Activated CD4-positive, alpha-beta memory T cell treated with anti-CD3 and anti-CD28 coated beads for 36 hours (primary cell): ENCODE measurements around the gene ST8SIA6. TPM values are rescaled to one million over a fixed set of nuclear protein-coding genes. Genes with fewer than 3 reads are reported as not detected.

ENCODE experiments used
- CTCF ChIA-PET: fragments of 350-600 bp; sonication (Branson Sonifier 250); formaldehyde crosslinking; loops from one replicate; lab custom pipeline; 2021; ENCODE audit warnings: antibody characterized with exemption, inconsistent platforms; lab: Charles Lee
- POLR2A ChIA-PET: fragments of 350-600 bp; sonication (Branson Sonifier 250); formaldehyde crosslinking; loops from one replicate; lab custom pipeline; 2021; ENCODE audit warnings: antibody characterized with exemption; lab: Charles Lee
- DNase-seq: peaks from one replicate; pipeline ENCODE4 v3.0.0-alpha.2; 2020
- H3K27ac Mint-ChIP-seq: one replicate; pipeline ENCODE4 v1.8.0; 2021; ENCODE audit warnings: mixed read lengths
- H3K27me3 Mint-ChIP-seq: one replicate; pipeline ENCODE4 v1.8.0; 2021; ENCODE audit warnings: mixed read lengths
- H3K36me3 Mint-ChIP-seq: one replicate; pipeline ENCODE4 v1.8.0; 2021; ENCODE audit warnings: mixed read lengths
- H3K4me1 Mint-ChIP-seq: one replicate; pipeline ENCODE4 v1.8.0; 2021; ENCODE audit warnings: low read depth, mixed read lengths
- H3K4me3 Mint-ChIP-seq: one replicate; pipeline ENCODE4 v1.8.0; 2021; ENCODE audit warnings: mild to moderate bottlenecking, mixed read lengths
- H3K9me3 Mint-ChIP-seq: one replicate; pipeline ENCODE4 v1.8.0; 2021; ENCODE audit warnings: mixed read lengths
- intact Hi-C: fragments of 100-400 bp; cut with micrococcal nuclease; formaldehyde crosslinking; loops from one replicate; pipeline ENCODE4 v1.15.1; 2023
- total RNA-seq, 2 experiments: library from RNA; stranded (reverse); gene quantifications; one replicate each; pipeline ENCODE4 v1.2.3, GENCODE V29; 2021

Gene ST8SIA6
- total RNA-seq, 2 experiments from 2014 or later = 0.38 TPM; not detected in 1

DNA sequence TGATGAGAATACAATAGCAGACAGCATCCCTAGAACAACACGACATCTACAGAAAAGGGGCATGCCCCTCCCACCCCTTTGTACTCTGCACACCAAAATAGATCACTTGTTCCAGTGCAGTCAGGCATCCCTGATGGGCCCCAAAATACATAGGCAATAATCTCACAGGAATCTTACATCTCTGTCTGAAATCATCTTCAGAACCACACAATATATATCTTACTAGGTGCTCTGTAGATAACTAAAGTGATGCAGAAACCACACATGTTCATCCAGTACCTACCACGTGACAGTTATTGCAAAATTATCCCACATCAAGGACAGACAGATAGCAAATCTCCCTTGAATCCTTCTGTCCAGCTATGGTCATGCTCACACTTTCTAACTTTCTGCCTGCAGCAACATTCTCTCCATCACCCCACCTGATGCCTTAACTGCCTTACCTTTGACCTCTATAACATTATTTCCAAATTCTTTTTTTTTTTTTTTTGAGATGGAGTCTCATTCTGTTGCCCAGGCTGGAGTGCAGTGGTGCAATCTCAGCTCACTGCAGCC lies 30.7 kb downstream of the ST8SIA6 start:
- H3K27ac Mint-ChIP-seq = no peak overlapping the region
- ChIA-PET CTCF (interaction anchor here (0.6 kb wide), 1 partner anchor 106 kb away, joined by 3 read pairs; no protein-coding TSS in a partner anchor), POLR2A (no interaction called here)
- no peaks in the 10 kb centered on the region for H3K36me3 Mint-ChIP-seq
- H3K4me3 Mint-ChIP-seq = no peak overlapping the region
- DNase-seq = no peak
- peaks cover 51% of the 10 kb centered on the region for H3K4me1 Mint-ChIP-seq
- H3K9me3 Mint-ChIP-seq = no peaks in the 10 kb centered on the region
- intact Hi-C loops = loop anchor here (10.0 kb wide), 1 partner anchor 1231 kb away; the partner anchor contains the start of genes ARL5B and NSUN6
- no peaks in the 10 kb centered on the region for H3K27me3 Mint-ChIP-seq

DNA sequence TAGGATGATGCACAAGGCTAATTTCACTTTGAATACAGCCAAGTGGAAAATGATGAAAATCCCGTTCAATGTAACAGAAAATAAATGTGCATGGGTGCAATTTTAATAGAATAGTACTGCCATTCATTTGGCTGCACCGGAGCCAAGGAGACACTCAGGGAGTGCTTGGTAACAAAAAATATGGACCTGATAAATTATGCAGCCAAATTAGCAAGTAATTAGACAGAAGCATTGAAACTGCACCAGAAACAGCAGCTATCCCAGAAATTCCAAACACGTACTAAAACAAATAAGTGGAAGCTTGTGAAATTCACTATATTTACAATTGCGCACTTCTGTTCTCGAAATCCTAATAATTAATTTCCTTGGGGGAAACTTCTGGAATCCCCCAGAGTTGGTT lies 31.5 kb downstream of the ST8SIA6 start:
- Mint-ChIP-seq H3K9me3 (no peaks in the 10 kb centered on the region), H3K4me1 (peaks cover 44% of the 10 kb centered on the region), H3K27ac (no peak overlapping the region), H3K27me3 (no peaks in the 10 kb centered on the region), H3K36me3 (no peaks in the 10 kb centered on the region), H3K4me3 (no peak overlapping the region)
- DNase-seq = no peak
- intact Hi-C loops = loop anchor here (10.0 kb wide), 1 partner anchor 1232 kb away; the partner anchor contains the start of genes ARL5B and NSUN6
- CTCF ChIA-PET = no interaction called here
- POLR2A ChIA-PET = no interaction called here

- no peak overlapping the region for H3K27ac Mint-ChIP-seq
- intact Hi-C loops = no loop called here
- no peaks in the 10 kb centered on the region for H3K9me3 Mint-ChIP-seq
- ChIA-PET CTCF (interaction anchor here (1.3 kb wide), 1 partner anchor 42 kb away, joined by 3 read pairs; no protein-coding TSS in a partner anchor), POLR2A (no interaction called here)
- no peaks in the 10 kb centered on the region for H3K27me3 Mint-ChIP-seq
- H3K4me1 Mint-ChIP-seq = peaks cover 2% of the 10 kb centered on the region
- no peak overlapping the region for H3K4me3 Mint-ChIP-seq
- no peak for DNase-seq
- H3K36me3 Mint-ChIP-seq = no peaks in the 10 kb centered on the region
Measured at GRCh38 chr10:17418249-17418648, 36.1 kb downstream of the ST8SIA6 start.

- Mint-ChIP-seq H3K4me3 (no peak overlapping the region), H3K36me3 (no peaks in the 10 kb centered on the region), H3K4me1 (no peaks in the 10 kb centered on the region), H3K27me3 (no peaks in the 10 kb centered on the region), H3K27ac (no peak overlapping the region), H3K9me3 (no peaks in the 10 kb centered on the region)
- intact Hi-C loops = no loop called here
- POLR2A ChIA-PET = no interaction called here
- CTCF ChIA-PET = interaction anchor here (0.6 kb wide), 1 partner anchor 42 kb away, joined by 3 read pairs; no protein-coding TSS in a partner anchor
- DNase-seq = no peak
Measured at GRCh38 chr10:17416442-17417211, 37.8 kb downstream of the ST8SIA6 start.

DNA sequence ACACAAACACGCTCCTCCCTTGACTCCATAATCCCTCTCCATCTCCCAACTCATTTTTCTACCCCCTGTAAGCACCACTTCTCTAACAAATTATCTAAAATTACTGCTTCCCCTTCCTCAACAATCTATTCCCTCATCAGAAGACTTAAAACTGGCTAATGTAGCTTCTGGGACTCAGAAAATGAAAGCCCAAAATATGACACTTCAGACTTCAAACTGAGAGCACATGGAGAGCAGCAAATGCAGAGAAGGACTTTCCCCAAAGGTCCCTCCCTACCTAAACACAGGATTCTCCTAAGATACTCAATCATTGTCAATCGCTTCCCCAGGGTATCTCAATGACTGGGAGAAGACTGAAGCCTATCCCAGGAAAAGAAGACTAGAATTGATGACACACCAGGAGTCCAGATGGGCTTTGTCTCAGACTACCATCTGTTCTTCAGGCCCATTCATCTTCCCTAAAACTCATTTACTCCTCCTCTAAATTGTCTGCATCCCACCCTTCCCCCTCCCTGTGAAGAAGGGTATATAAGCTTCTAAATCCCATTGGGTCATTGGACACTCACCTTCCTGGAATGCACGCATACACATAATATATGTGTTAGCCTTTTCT lies 39.2 kb downstream of the ST8SIA6 start:
- POLR2A ChIA-PET = no interaction called here
- CTCF ChIA-PET = no interaction called here
- Mint-ChIP-seq H3K9me3 (no peaks in the 10 kb centered on the region), H3K27ac (no peak overlapping the region), H3K27me3 (no peaks in the 10 kb centered on the region), H3K4me3 (no peak overlapping the region), H3K4me1 (peaks cover 4% of the 10 kb centered on the region), H3K36me3 (no peaks in the 10 kb centered on the region)
- intact Hi-C loops = no loop called here
- no peak for DNase-seq

DNA sequence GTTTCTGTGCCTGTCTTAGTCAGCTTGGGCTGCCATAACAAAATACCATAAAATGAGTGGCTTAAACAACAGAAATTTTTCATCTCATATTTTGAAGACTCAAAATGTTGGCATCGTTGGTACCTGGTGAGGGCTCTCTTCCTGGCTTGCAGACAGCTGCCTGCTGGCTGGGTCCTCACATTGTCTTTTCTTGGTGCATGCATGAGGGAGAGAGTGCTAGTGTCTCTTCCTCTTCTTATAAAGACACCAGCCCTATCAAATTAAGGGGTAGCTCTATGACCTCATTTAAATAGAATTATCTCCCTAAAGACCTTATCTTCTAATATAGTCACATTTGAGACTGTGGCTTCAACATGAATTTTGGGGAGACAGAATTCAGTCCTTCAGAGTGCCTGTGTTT lies 39.9 kb downstream of the ST8SIA6 start:
- Mint-ChIP-seq H3K36me3 (no peaks in the 10 kb centered on the region), H3K27me3 (no peaks in the 10 kb centered on the region), H3K9me3 (no peaks in the 10 kb centered on the region), H3K4me3 (no peak overlapping the region), H3K27ac (no peak overlapping the region), H3K4me1 (peaks cover 10% of the 10 kb centered on the region)
- intact Hi-C loops = no loop called here
- ChIA-PET POLR2A (no interaction called here), CTCF (no interaction called here)
- no peak for DNase-seq

DNA sequence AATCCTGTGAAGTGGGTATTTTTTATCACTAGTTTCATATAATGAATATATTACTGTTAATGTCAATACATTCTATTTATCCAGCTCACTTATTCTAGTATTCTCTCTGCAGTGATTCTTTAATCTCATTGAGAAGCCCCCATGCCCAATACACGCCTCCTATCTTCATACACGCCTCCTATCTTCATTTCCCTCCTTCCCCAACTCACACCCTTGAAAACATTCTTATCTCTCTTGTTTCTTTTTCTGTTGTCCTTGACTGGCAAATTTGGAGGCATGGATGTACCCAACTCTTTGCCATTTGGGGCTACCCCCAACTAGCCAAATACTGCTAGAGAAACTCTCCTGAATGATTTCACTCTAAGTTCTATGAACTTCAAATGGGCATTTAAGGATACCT lies 40.5 kb downstream of the ST8SIA6 start:
- POLR2A ChIA-PET = no interaction called here

DNA sequence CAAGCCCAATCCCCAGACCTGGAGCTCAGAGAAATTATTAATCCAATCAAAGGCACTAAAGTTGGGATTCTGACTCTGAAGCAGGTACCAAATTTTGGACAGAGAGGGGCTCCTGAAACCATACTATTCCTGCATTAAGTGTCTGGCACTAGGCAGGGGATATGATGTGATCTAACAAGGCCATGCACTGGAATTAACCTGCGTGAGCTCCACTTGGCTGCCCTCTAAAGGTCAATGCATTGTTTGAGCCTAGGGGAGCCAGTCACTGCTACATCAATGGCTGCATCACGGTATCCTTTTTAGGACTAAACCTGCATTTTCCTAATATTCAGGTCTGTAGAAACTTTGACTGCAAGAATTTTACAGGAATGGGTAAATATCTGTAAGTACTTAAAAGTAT lies 42.1 kb downstream of the ST8SIA6 start:
- no peaks in the 10 kb centered on the region for H3K9me3 Mint-ChIP-seq
- CTCF ChIA-PET = interaction anchor here (1.9 kb wide), 1 partner anchor 17 kb away, joined by 4 read pairs; no protein-coding TSS in a partner anchor
- no peak for DNase-seq
- POLR2A ChIA-PET = no interaction called here
- H3K27me3 Mint-ChIP-seq = no peaks in the 10 kb centered on the region
- intact Hi-C loops = no loop called here
- H3K36me3 Mint-ChIP-seq = no peaks in the 10 kb centered on the region
- H3K4me1 Mint-ChIP-seq = peaks cover 14% of the 10 kb centered on the region
- no peak overlapping the region for H3K27ac Mint-ChIP-seq
- H3K4me3 Mint-ChIP-seq = no peak overlapping the region

More for the DNA sequence above, 40.5 kb downstream of the ST8SIA6 start:
- Mint-ChIP-seq H3K4me1 (peaks cover 14% of the 10 kb centered on the region), H3K4me3 (no peak overlapping the region), H3K27ac (no peak overlapping the region), H3K27me3 (no peaks in the 10 kb centered on the region), H3K9me3 (no peaks in the 10 kb centered on the region), H3K36me3 (no peaks in the 10 kb centered on the region)
- DNase-seq = no peak
- CTCF ChIA-PET = no interaction called here
- intact Hi-C loops = no loop called here

DNA sequence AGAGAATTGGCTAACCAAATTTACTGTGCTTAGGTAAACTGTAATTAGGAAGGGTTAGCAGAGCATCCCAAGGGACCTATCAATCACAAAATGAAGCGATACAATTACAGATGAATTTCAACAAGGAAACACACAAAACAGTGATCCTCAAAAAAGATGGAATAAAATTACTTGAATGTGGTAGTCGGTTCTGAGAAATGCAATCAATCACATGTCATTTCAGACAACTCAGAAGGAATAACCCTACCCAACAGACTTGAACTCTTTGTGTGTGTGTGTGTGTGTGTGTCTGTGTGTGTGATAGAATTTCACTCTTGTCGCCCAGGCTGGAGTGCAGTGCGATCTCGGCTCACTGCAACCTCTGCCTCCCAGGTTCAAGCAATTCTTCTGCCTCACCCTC lies 43.5 kb downstream of the ST8SIA6 start:
- Mint-ChIP-seq H3K27me3 (no peaks in the 10 kb centered on the region), H3K4me3 (no peak overlapping the region), H3K4me1 (peaks cover 14% of the 10 kb centered on the region), H3K27ac (no peak overlapping the region), H3K9me3 (no peaks in the 10 kb centered on the region), H3K36me3 (no peaks in the 10 kb centered on the region)
- no peak for DNase-seq
- CTCF ChIA-PET = interaction anchor here (1.9 kb wide), 1 partner anchor 18 kb away, joined by 4 read pairs; no protein-coding TSS in a partner anchor
- intact Hi-C loops = no loop called here
- POLR2A ChIA-PET = no interaction called here

DNA sequence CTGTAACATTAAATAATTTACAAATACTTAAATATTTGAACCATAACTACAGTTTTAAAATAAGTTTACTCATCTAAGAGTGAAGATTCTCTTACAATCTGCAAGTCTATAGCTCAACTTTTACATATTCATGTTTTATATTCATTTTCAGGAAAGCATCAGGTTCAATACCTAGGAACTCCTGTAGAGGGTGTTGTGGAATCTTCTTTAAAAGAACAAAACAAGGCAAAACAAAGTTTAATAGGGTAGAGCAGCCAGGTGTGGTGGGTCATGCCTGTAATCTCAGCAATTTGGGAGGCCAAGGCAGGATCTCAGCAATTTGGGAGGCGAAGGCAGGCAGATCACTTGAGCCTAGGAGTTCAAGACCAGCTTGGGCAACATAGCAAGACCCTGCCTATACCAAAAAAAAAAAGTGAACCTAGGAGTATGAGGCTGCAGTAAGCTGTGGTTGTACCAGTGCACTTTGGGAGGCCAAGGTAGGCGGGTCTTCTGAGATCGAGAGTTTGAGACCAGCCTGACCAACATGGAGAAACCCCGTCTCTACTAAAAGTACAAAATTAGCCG lies 45.1 kb downstream of the ST8SIA6 start:
- POLR2A ChIA-PET = no interaction called here
- H3K4me3 Mint-ChIP-seq = no peak overlapping the region

DNA sequence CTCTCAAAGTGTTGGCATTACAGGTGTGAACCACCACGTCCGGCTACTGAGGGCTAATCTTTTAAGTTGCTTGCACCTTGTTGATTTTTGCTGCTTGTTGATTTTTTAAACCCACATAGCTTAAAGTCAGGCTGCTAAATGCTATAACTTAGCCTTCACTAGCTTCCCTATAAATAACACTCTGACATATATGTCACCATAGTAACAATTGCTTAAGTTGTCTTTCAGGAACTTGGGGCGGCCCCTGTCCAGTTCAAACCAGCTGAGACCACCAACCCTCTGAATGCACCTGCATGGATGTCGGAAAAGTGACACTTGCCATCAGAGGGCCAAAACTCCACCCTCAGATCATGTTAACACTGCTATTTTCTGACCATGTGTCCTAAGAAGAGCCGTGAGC lies 47.3 kb downstream of the ST8SIA6 start:
- DNase-seq = no peak
- POLR2A ChIA-PET = no interaction called here
- Mint-ChIP-seq H3K27me3 (no peaks in the 10 kb centered on the region), H3K36me3 (no peaks in the 10 kb centered on the region), H3K4me1 (peaks cover 14% of the 10 kb centered on the region), H3K4me3 (no peak overlapping the region), H3K9me3 (no peaks in the 10 kb centered on the region), H3K27ac (no peak overlapping the region)
- intact Hi-C loops = no loop called here
- CTCF ChIA-PET = interaction anchor here (0.5 to 1.1 kb wide), 2 partner anchors 23 to 331 kb away, joined by 3 to 5 read pairs; no protein-coding TSS in a partner anchor

More for the DNA sequence above, 45.1 kb downstream of the ST8SIA6 start:
- Mint-ChIP-seq H3K27me3 (no peaks in the 10 kb centered on the region), H3K9me3 (no peaks in the 10 kb centered on the region), H3K27ac (no peak overlapping the region), H3K4me1 (peaks cover 14% of the 10 kb centered on the region), H3K36me3 (no peaks in the 10 kb centered on the region)
- DNase-seq = no peak
- intact Hi-C loops = loop anchor here (1.0 kb wide), 1 partner anchor 21 kb away; no protein-coding TSS in a partner anchor
- CTCF ChIA-PET = interaction anchor here (1.0 to 1.9 kb wide), 4 partner anchors 10 to 199 kb away, joined by 3 to 12 read pairs (median 6); no protein-coding TSS in a partner anchor
